Esophagus squamous epithelium (tissue), 4 donors: ENCODE results near the gene PRSS2.

Experiments
- CTCF ChIP-seq, 6 experiments: fragments of 450-650 bp in 4 of 6; fragments of 200-600 bp in 2 of 6; sonication (generic) in 2 of 6; IDR thresholded peaks; one replicate each; pipeline ENCODE4 v1.5.1; 2016 to 2019; ENCODE audit warnings: antibody characterized with exemption in 6 of 6, mild to moderate bottlenecking in 4 of 6, moderate library complexity in 4 of 6
- POLR2A ChIP-seq, 4 donors: fragments of 450-650 bp; IDR thresholded peaks; one replicate each; pipeline ENCODE4 v1.6.1; 2017; ENCODE audit warnings: antibody characterized with exemption in 4 of 4, mild to moderate bottlenecking in 4 of 4, moderate library complexity in 3 of 4

DNA sequence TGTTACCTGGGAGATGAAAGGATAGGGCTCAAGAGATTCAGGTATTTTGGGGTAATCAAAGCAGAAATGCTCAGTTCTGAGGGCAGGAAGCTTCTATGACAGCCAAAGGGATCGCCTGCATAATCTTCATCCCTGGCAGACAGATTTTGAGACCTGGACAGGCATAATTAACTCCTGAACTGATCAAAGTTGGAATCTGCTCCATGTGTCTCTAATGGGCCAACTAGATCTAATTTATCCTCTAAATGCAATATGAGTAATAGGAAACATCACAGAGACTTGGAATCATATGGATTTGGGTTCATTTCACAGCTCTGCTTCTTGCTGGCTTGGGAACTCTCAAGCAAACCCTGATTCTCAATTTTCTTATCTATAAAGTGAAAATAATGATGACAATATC lies 42.9 kb downstream of the PRSS2 start:
- TF ChIP-seq CTCF (IDR thresholded peaks at IDR 0.05) = no peak
- no peak for TF ChIP-seq POLR2A (IDR thresholded peaks at IDR 0.05)
